Gastrocnemius medialis (tissue), 4 donors: ENCODE measurements around the gene AUNIP.

Experiments used
- POLR2A ChIP-seq, 2 donors: fragments of 450-650 bp; IDR thresholded peaks; one replicate each; pipeline ENCODE4 v1.6.1; 2017; ENCODE audit warnings: antibody characterized with exemption in 2 of 2, mild to moderate bottlenecking in 2 of 2, moderate library complexity in 2 of 2
- TF ChIP-seq, protein P1 (sequence below), 5 experiments: fragments of 450-650 bp in 3 of 5; fragments of 200-600 bp in 2 of 5; sonication (generic) in 2 of 5; IDR thresholded peaks in 4 of 5; conservative IDR thresholded peaks in 1 of 5; 1 replicate in 4 of 5; 2 replicates in 1 of 5; pipeline ENCODE4 v1.5.1; 2016 to 2019; ENCODE audit warnings: antibody characterized with exemption in 5 of 5, mild to moderate bottlenecking in 3 of 5, moderate library complexity in 3 of 5

DNA sequence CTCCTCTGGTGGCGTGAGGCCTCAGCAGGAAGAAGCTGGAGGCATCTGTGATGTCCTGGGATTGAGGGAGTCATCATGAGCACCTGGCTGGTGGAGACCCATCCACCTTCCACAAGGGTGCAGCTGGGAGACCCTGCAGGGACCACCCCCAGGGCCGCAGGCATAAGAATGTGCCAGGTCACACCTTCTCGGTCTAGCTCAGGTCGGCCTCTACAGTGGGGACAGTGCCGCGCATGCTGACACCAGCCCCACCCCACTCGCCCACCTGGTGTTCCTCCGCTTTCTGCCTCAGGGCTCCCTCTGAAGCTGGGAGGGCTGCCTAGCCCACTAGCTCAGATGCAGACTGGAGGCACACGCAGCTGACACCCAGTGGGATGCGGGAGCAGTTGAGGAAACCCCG lies 22.0 kb upstream of the AUNIP start:
- TF ChIP-seq, protein P1, sequence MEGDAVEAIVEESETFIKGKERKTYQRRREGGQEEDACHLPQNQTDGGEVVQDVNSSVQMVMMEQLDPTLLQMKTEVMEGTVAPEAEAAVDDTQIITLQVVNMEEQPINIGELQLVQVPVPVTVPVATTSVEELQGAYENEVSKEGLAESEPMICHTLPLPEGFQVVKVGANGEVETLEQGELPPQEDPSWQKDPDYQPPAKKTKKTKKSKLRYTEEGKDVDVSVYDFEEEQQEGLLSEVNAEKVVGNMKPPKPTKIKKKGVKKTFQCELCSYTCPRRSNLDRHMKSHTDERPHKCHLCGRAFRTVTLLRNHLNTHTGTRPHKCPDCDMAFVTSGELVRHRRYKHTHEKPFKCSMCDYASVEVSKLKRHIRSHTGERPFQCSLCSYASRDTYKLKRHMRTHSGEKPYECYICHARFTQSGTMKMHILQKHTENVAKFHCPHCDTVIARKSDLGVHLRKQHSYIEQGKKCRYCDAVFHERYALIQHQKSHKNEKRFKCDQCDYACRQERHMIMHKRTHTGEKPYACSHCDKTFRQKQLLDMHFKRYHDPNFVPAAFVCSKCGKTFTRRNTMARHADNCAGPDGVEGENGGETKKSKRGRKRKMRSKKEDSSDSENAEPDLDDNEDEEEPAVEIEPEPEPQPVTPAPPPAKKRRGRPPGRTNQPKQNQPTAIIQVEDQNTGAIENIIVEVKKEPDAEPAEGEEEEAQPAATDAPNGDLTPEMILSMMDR (IDR thresholded peaks at IDR 0.05 in 4 of 5, conservative IDR thresholded peaks at IDR 0.05 in 1 of 5) = no peak
- TF ChIP-seq POLR2A (IDR thresholded peaks at IDR 0.05) = no peak
